Left ventricle myocardium inferior (tissue), 1 donor: ENCODE results near the gene CD151. TPM values are rescaled to one million over a fixed set of nuclear protein-coding genes. Genes with fewer than 3 reads are reported as not detected.

Source experiments
- DNase-seq: peaks from one replicate; pipeline ENCODE4 v3.0.0-alpha.2; 2020
- H3K27ac ChIP-seq: fragments of 200-600 bp; replicated peaks from 2 replicates; pipeline ENCODE4 v1.8.0; 2021
- H3K27me3 ChIP-seq: fragments of 200-600 bp; 2 replicates; pipeline ENCODE4 v1.8.0; 2021; ENCODE audit warnings: low read depth
- H3K36me3 ChIP-seq: fragments of 200-600 bp; 2 replicates; pipeline ENCODE4 v1.8.0; 2021
- H3K4me1 ChIP-seq: fragments of 200-600 bp; 2 replicates; pipeline ENCODE4 v1.8.0; 2021
- H3K4me3 ChIP-seq: fragments of 200-600 bp; 2 replicates; pipeline ENCODE4 v1.8.0; 2021; ENCODE audit warnings: mild to moderate bottlenecking, moderate library complexity
- H3K9me3 ChIP-seq: fragments of 200-600 bp; replicated peaks from 2 replicates; pipeline ENCODE4 v1.8.0; 2021
- CTCF ChIP-seq: fragments of 200-600 bp; IDR thresholded peaks from 2 replicates; pipeline ENCODE4 v1.8.0; 2021; ENCODE audit warnings: antibody characterized with exemption, mild to moderate bottlenecking, borderline replicate concordance
- intact Hi-C: fragments of 100-400 bp; cut with micrococcal nuclease; formaldehyde crosslinking; loops from one replicate; pipeline ENCODE4 v1.11.0; 2022
- total RNA-seq: library from RNA; stranded (reverse); fragmentation: NEBNext Ultra II Directional; extraction: Animal tissue kit (Norgen Biotek cat#: 25700); gene quantifications from one replicate; pipeline ENCODE4 v1.2.1, GENCODE V29; 2021
- donor health status: DM: no; HTN: yes; CAD: no; lungs with severe emphysema.

The CD151 gene
- total RNA-seq, 1 donor from 2014 or later, result 408 TPM

GRCh38 chr11:792873-793272 is 39.9 kb upstream of the CD151 start:
- peaks cover 36% of the 10 kb centered on the region for H3K27me3 ChIP-seq
- H3K4me1 ChIP-seq, result peaks cover 42% of the 10 kb centered on the region
- intact Hi-C loops, result no loop called here
- no peak for TF ChIP-seq CTCF
- no peak overlapping the region for H3K4me3 ChIP-seq
- no peaks in the 10 kb centered on the region for H3K9me3 ChIP-seq
- no peak overlapping the region for H3K27ac ChIP-seq
- peaks cover 10% of the 10 kb centered on the region for H3K36me3 ChIP-seq
- no peak for DNase-seq

- intact Hi-C loops, result no loop called here
- Histone ChIP-seq H3K36me3 (peaks cover 10% of the 10 kb centered on the region), H3K4me1 (peaks cover 47% of the 10 kb centered on the region), H3K9me3 (no peaks in the 10 kb centered on the region), H3K4me3 (no peak overlapping the region), H3K27ac (no peak overlapping the region), H3K27me3 (peaks cover 29% of the 10 kb centered on the region)
- TF ChIP-seq CTCF, result no peak
- DNase-seq, result no peak
Measured at GRCh38 chr11:793556-793955, 39.2 kb upstream of the CD151 start.

- DNase-seq, result no peak
- Histone ChIP-seq H3K36me3 (peaks cover 10% of the 10 kb centered on the region), H3K4me1 (peaks cover 49% of the 10 kb centered on the region), H3K27ac (no peak overlapping the region), H3K9me3 (no peaks in the 10 kb centered on the region), H3K4me3 (no peak overlapping the region), H3K27me3 (peaks cover 22% of the 10 kb centered on the region)
- intact Hi-C loops, result no loop called here
- TF ChIP-seq CTCF, result no peak
Measured at GRCh38 chr11:794013-794765, 38.6 kb upstream of the CD151 start.

GRCh38 chr11:794766-795633 is 37.8 kb upstream of the CD151 start:
- intact Hi-C loops, result no loop called here

More at GRCh38 chr11:794766-795633, 37.8 kb upstream of the CD151 start:
- Histone ChIP-seq H3K9me3 (no peaks in the 10 kb centered on the region), H3K36me3 (peaks cover 16% of the 10 kb centered on the region), H3K27ac (no peak overlapping the region), H3K4me1 (peaks cover 42% of the 10 kb centered on the region), H3K27me3 (peaks cover 14% of the 10 kb centered on the region), H3K4me3 (peak overlapping the region; percentile 81)
- DNase-seq, result no peak
- no peak for TF ChIP-seq CTCF
